Stimulated activated CD4-positive, alpha-beta T cell treated with anti-CD3 and anti-CD28 coated beads, Interleukin-12 subunit alpha, Interleukin-12 subunit beta, amount 100 ng/mL, for 4 hours (primary cell): ENCODE results near the gene SAP30BP.
A peak's percentile ranks its signal among the peaks of the same experiment; 100 is the strongest.

Experiments
- DNase-seq: peaks from one replicate; pipeline ENCODE4 v3.0.0-alpha.2; 2020

Gene SAP30BP

DNA sequence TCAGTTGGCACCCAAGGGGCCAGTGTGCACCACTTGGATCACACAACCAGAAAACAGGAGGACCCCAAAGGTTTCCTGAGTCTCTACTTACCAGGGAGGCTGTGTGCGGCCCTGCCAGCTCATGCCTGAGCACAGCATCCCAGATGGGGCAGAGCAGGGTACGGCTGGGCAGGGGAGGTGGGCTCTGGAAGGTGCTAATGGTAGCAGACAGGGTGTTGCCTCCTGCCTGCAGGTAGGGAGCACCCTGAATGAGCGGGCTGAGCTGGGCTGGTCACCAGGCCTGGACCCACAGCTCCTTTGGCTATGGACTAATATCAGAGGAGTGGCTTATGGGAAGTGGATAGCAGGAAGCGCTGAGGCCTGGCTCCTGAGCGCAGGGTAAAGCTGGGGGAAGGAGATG is 14.8 kb upstream of the SAP30BP start:
- no peak for DNase-seq

DNA sequence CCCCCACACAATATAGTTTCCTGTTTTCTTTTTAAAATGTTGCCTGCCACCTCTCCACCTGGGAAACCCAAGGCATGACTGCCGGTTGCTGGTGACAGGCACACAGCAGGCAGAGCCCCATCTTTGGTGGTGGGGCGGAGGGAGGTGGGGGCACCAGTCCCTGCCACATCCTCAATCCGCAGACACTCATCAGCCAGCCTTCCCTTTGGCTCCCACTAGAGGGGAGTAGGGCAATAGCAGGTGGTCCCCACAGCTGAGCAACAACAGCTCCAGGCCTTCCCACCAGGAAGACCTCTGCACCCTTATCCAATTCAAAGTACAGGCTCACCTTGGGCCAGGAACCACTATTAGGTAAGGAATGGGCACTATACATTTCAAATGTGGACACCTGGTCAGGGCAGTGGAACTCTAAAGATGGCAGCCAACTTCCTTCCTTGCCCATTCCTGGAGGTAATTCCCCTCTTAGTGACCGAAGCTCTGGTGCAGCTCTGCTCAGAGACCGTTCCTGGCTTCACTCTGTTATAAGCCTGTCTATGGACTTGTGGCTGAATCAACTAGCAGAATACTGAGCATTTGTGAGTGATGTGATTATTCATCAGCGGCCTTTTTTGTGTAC is 14.1 kb upstream of the SAP30BP start:
- DNase-seq: peak; percentile 10

DNA sequence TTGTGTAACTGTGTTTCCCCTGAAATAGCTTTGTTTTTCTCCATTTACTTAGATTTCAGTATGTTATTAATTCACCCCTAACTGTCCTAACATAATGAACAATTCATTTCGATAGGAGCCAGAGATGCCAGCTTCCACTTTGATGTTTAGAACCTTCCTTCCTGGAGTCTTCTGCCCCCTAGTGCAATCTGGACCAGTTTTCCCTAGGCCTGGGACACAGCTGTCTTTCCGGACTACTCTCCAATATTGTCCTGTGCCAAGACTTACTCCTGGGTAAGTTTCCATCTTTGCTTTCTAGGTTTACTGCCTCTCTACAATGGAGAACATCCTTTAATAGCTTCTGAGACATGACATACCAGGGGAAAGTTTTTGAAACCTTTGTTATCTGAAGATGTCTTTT is 13.0 kb upstream of the SAP30BP start:
- no peak for DNase-seq

DNA sequence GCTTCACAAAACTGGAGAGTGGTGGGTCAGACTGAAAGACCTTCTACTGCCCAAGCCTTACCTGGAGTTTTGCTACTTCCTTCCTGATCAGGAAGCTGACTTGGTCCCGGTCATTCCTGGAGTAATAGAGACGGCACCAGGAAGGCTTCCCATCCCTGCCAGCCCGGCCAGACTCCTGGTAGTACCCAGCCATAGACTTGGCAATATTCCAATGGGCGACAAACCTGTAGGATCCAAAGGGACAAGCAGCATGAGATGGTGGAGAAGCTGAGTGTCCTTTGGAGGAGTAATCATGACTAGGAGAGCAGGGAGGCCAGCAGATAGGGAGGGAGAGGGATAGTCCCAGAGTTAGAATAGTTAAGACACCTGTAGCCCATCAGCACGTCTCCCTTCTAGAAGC is 8.9 kb upstream of the SAP30BP start:
- DNase-seq: no peak

DNA sequence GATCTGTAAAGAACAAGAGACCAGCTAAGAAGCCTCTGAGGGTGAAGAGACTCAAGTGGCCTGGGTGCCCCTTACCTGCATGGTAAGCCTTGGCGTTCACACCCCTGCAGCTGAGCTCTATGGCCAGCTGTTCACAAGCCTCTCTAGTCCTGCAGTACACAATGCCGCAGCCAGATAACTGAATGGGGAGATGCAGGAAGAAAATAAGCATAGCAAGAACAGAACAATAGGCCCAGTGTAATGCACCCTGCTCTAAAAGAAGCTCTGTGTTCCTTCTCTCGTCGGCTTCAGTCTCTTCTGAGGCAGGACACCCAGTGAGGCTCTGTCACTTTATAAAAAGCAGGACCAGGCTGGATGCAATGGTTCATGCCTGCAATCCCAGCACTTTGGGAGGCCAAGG is 5.6 kb upstream of the SAP30BP start:
- no peak for DNase-seq

DNA sequence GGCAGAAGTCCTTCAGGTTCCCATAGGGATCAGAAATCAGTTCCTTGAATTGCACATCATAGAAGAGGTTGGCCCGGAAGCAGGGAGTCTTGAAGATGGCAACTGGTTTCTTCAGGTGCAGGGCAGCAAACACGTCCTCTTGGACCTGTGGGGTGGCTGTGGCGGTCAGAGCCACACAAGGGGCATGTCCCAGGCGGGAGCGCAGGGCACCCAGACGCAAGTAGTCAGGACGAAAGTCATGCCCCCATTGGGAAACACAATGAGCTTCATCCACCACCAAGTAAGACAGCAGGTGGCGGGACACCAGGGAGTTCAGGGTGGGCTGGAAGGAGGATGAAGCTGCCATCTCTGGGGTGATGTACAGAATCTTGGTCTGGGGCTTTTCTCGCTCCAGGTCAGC is 4.6 kb upstream of the SAP30BP start:
- DNase-seq: no peak

DNA sequence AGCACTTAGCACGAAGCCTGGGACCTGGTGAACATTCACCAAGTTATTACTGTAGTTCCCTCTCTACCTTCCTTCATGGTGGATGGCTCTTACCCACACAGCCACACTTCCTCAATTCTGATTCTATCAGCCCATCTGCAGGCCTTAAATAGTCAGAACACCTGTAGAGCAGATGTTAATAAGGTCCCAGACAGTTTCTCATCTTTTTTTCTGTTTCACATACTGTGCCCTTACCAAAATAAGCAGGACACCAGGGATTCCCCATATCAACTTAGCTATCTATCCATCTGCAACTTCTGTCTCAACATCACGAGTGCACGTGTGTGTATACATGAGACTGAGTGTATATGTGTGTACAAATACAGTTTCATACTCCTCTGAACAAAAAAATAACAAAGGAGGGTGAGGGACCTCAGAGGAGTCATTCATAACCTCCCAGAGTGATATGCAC is 3.0 kb upstream of the SAP30BP start:
- DNase-seq: no peak

DNA sequence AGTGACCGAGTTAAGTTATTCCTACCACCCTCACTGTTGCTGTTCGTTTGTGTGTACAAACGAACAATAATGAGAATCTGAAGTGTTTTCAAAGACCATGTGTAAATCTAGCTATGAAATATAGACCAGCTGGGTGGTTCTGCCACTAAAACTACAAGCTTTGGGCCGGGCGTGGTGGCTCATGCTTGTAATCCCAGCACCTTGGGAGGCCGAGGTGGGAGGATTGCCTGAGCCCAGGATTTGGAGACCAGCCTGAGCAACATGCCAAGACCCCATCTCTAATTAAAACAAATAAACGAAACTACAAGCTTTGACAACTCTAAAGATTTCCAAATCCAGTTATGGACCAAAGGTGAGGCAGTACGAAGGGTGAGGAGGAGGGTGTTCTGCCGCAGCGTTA is 1.2 kb upstream of the SAP30BP start:
- no peak for DNase-seq

DNA sequence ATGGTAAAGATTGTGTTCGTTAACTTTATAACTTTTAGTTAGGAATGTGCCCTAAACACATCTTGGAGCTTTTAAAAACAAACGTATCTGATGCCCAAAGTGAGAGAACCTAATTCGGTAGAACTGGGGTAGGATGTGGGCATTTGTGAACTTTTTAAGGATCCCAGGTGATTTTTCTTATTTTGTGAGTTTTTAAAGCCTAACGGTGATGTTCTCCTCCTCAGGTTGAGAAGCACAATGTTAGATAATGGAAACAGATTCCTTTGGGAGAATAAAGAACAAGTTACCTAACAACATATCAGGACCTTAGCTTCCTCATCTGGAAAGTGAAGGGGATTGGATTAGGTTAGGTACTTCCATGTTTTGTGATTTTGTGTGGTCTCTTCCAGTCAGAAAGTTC is 687 bp downstream of the SAP30BP start:
- no peak for DNase-seq

DNA sequence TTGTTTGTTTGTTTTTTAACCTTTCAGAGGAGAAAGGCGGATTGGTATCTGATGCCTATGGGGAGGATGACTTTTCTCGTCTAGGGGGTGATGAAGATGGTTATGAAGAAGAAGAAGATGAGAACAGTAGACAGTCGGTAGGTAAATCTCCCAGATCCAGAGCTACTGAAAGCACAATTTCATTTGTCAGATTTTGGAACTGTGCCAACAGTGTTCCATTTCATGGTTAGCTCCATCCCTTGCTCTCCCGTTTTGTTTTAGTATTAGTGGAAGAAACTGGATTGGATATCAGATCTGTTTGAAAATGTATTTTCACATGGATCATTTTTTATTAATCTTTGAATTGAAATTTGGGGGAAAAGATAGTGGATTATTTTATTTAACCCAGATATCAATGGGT is 1.4 kb downstream of the SAP30BP start:
- no peak for DNase-seq

DNA sequence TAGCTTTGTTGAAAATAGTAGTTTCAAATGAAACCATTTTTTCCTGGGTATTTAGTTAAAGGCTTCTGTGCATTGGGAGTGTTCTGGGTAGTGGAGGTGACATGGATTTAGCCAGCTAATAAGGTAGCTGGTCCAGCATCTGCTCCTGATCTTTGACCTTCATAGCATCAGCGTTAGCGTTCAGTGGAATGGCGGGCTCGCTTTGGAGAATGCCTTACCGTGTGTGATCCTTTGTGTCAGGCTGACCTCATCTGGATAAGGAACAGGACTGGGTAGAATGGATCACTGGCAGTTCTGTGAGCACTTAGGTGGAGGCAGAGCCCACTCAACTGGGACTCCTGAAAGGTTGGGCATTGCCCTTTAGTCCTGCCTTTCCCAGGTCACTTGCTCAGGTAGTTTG is 3.7 kb downstream of the SAP30BP start:
- no peak for DNase-seq

DNA sequence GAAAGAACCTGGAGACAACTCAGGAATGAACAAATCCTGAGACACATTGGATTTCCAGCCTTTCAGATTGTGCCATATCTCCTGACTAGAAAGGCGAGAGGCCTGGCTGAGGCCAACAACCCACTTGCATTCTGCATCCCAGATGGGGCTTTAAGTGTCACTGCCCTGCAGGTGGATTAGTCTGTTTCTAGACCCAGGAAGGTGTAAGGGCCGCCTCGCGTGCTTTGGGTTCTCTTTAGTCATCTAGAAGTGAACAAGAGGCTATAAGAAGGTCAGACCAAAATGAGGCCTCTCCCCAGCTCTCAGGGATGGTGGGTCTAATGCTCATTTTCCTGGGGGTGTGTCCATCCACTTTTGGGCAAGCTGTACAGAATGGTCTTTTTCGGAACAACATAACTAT is 4.9 kb downstream of the SAP30BP start:
- DNase-seq: no peak

DNA sequence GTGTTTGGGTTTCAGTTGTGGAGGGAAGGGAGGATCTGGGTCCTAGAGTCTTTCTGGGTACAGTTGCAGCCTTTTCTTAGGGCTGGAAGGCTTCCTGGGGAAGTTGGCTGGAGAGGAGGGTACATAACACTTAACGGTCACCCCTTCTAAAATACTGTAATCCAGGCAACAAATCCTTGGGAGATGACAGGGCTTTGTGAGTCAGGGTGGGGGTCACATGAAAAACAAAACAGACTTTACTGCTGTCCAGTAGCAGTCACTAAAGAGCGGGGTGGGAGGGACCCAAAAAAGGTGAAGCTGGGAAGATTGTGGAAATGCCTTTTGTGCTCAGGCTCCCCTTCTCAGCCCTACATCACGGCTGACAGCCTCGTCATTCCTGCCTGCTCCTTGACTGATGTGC is 6.3 kb downstream of the SAP30BP start:
- DNase-seq: no peak

DNA sequence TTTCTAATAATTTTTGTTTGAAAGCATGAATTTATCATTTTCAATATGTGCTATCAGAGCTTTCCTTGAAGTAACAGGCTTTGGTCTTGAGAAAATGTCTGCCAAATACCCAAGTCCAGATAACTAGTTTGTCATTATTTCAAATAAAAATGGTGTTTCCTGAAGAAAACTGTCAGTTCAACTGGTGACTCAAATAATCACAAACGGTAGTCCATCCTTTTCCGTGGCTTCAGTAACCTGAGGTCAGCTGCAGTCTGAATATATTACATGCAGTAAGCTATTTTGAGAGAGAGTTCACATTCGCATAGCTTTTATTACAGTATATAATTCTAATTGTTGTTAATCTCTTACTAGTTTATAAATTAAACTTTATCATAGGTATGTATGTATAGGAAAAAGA is 9.3 kb downstream of the SAP30BP start:
- no peak for DNase-seq

DNA sequence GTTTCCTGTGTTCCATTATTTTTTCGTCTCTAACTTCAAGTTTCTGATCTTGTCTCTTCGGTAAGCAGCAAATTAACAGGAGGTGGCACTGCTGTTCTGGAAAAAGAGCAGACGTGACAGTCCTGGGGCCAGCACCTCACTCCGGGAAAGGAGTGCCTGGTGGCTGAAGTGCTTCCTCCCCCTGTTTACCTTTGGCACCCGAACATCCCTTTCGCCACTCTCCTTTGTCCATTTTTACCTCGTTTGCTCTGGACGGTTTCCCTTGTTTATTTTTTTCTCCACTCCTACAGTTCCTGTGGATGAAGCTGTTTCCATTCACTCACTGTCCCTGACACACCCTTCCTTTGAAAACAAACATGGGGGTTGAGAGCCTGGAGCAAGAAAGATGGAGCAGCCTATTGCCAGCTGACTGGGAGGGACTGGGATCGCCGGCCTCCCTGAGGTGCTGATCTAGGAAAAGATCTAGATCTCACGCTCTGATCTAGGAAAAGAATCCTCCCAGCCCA is 12.6 kb downstream of the SAP30BP start:
- DNase-seq: no peak

DNA sequence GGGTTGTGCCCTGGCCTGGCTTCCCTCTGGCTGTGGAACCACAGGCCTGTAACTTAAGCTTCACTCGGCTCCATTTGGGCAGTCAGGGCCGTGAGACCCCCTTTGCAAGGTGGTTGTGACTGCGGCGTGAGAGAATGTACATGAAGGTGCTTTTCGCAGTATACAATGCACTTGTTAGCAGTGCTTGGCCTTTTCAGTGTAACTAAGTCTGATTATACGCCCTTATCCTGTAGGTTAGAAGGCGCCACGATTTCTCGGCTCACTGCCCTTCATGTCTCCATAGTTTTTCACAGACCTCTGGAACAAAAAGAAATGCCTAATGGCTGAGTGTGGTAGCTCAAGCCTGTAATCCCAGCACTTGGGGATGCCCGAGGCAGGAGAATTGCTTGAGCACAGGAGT is 13.3 kb downstream of the SAP30BP start:
- DNase-seq: no peak

DNA sequence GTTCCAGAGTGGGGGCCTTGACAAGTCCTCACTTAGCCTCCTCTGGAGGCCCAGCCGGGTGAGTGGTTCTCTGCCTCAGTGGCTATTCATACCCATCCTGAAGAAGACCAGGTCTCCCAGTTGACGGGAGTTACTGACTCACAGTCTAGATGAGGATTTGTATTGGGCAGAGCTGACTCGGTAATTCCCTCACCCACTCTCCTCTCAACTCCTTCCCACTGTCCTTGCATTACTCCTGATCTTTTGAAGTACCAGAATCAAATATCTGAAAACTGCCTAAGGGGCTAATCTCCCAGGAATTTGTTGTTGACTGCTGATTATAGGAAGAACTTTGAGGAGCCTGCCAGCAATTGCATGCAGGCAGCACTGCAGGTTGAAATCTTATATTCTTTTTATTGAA is 14.2 kb downstream of the SAP30BP start:
- no peak for DNase-seq

DNA sequence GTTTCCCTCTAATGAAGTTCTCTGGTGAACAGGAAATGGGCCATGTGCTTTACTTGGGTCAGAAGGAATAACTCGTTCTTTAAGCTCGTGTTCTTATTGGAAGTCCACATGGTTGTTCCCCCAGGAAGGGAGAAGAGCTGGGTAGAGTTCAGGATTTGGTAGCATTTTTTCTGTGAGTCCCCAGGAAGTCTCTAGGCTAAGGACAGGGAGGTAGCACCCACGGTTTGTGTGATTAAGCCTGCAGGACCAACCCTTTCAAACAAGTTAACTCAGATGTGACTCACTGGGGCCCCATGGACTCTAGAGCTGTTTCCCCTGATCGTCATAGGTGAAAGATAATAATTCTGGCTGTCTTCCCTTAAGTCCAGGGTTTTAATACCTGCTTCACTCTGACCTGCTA is 16.4 kb downstream of the SAP30BP start:
- DNase-seq: no peak

DNA sequence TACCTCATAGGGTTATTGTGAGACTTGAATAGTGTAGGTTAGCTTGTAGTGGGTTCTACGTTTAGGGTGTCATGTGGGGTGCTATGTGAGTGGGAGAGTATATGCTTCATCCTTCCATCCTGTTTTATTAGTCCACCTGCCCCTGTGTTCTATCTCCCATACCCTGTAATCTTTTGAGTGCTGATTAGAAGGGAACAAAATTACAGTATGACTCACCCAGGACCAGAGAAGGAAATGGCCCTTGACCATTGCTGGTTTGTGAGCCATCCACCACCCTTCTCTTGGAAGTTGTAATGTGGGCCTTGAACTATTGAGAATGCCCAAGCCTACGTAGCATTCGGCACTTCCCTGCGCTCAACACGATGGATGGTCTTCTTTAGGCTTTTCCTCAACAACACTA is 17.1 kb downstream of the SAP30BP start:
- DNase-seq: no peak

DNA sequence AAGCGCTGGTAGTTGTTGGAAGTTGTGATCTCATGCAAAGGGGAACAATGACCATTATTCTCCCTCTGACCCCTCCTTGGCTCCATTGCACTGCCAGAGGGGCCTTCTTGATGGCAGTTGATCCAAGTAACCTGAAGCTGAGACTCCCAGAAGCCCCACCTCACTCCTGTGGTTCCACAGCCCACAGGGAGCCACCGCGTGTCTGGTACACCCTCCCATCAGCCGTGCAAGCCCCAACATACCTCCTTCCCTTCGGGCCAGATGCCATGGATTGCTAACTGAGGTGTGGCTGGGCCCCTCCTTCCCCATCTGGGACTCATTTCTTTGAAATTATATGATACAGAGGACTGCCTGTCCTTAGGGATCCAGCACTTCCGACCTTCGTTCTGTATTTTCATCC is 17.8 kb downstream of the SAP30BP start:
- no peak for DNase-seq

DNA sequence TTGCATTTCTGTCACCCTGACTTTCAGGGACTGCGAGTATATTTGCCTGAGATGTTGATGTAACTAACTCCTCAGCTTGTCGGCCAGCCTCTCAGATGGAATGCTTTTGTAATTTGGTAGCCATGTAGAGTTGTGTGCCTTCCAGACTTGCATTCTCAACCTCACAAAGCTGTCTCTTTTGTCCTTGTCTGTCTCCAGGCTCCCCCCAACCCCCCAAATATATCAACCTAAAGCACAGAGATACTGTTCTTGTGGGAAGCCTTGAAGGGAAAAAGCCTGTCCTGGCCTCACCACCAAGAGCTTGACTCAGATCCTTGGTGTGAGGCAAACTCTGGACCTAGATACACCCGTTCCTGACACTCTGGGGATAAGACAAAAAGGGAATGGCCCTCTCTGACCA is 18.4 kb downstream of the SAP30BP start:
- no peak for DNase-seq

DNA sequence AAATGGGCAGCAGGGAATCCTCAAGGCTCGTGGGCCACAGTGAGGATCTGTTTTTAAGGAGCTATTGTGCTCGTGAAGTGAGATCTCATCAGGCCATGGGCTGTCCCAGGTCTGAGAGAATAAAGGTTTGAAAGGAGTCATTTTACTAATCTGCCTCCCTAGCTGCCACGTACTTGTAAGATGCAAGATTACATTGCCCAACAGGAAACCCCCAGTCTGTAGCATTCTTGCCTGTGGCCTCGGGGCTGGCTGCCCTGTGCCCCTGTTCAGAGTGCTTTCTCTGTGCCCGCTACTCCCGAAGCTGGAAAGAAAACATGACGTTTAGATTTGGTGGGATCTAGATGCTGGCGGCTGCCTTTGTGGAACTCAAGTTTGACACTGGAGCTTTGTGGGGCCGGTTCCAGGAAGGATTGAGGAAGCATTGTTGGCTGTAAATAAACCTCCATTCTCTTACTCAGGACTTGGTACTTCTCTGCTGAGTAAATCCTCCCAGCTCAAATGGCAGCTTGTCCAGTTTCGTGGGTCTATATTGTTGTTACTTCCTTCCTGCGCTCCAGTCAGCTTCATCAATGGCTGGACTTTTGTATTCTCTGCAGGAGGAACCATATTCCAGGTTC is 21.2 kb downstream of the SAP30BP start:
- DNase-seq: no peak

DNA sequence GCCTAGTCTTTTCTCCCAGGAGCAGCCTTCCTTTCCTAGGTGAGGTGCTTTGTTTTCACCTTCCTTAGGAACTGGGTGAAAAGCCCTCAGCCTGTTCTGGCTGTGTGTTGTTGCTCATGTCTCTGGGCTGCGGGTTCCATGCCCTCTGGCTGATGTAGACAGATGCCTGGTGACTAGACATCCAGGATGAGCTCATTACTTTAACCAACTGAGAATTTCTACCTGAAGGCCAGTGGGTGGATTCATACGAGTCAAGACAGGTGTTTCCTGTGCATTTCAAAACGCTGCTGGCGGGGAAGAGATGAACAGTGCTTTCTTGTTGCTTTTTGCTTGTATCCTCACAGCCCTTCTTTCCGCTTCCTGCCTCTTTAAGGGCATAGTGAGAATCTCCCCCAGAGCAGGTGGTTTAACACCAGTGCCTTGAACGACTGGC is 22.3 kb downstream of the SAP30BP start:
- no peak for DNase-seq

DNA sequence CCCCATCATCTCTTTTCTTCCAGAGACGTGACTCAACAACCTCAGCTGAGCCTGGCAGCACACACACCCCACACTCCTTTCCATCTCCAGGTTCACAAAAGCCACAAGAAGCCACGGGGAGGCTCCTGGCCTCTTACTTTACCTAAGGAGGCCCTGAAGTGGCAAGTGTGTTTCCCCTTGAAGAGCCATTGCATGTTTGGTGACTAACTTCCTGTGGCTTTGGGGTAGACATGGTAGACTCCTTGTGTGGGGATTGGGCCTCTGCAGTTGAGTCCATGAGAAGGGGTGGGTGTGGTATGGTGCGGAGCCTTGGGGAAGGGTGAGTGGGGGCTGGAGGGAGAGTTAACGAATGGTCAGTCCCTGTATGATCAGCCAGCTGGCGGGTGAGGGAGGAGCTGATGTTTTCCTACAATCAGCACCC is 24.2 kb downstream of the SAP30BP start:
- no peak for DNase-seq
